Stomach (tissue), 4 donors: ENCODE measurements around the gene GAS2.

Experiments used
- CTCF ChIP-seq, 7 experiments: fragments of 450-650 bp in 4 of 7; fragments of 200-600 bp in 3 of 7; sonication (generic) in 3 of 7; IDR thresholded peaks; one replicate each; pipeline ENCODE4 v1.5.1; 2016 to 2019; ENCODE audit warnings: antibody characterized with exemption in 7 of 7, control low read depth in 2 of 7, mild to moderate bottlenecking in 1 of 7
- POLR2A ChIP-seq, 4 donors: fragments of 450-650 bp; IDR thresholded peaks; one replicate each; pipeline ENCODE4 v1.6.1; 2016; ENCODE audit warnings: antibody characterized with exemption in 4 of 4, control low read depth in 2 of 4, mild to moderate bottlenecking in 1 of 4, moderate library complexity in 1 of 4
- POLR2AphosphoS5 ChIP-seq, 3 donors: sonication (generic); formaldehyde crosslinking; IDR thresholded peaks; one replicate each; pipeline ENCODE4 v1.6.1; 2016; ENCODE audit warnings: antibody characterized with exemption in 3 of 3

- TF ChIP-seq POLR2AphosphoS5 (IDR thresholded peaks at IDR 0.05) = no peak
- no peak for TF ChIP-seq POLR2A (IDR thresholded peaks at IDR 0.05)
- no peak for TF ChIP-seq CTCF (IDR thresholded peaks at IDR 0.05)
These were observed 39.0 kb upstream of the GAS2 start for GRCh38 chr11:22627421-22627820.
